ENCODE data around the gene SPTBN1.

- TF ChIP-seq POLR2A (IDR thresholded peaks at IDR 0.05) (no peak), CTCF (IDR thresholded peaks at IDR 0.05) (no peak)
Observed at GRCh38 chr2:54417577-54417976, 38.5 kb upstream of the SPTBN1 start.
